Keratinocyte (primary cell): Measurements from ENCODE around the gene ARMH3. TPM values are rescaled to one million over a fixed set of nuclear protein-coding genes. Genes with fewer than 3 reads are reported as not detected.
A peak's percentile ranks its signal among the peaks of the same experiment; 100 is the strongest.

Source experiments
- DNase-seq: peaks from one replicate; pipeline ENCODE4 v3.0.0-alpha.2; 2011; ENCODE audit warnings: low read depth, missing footprints, low spot score
- FAIRE-seq: peaks from 2 replicates; lab custom pipeline; 2011; peaks lifted over from hg19 to GRCh38; lab: Jason Lieb, UNC
- H2AFZ ChIP-seq: 2 replicates; pipeline ENCODE4 v1.6.0; 2012; ENCODE audit warnings: low read length, control low read depth, inconsistent platforms; ENCODE audit not compliant: control insufficient read depth
- H3K27ac ChIP-seq: 2 replicates; pipeline ENCODE4 v1.5.1; 2011; ENCODE audit warnings: low read length; ENCODE audit not compliant: control insufficient read depth, insufficient read depth
- H3K27me3 ChIP-seq: 3 replicates; pipeline ENCODE4 v1.6.0; 2011; ENCODE audit warnings: low read length; ENCODE audit not compliant: control insufficient read depth, insufficient read depth; ENCODE audit errors: extremely low read depth
- H3K36me3 ChIP-seq, 2 experiments: 2 replicates in 1 of 2; 3 replicates in 1 of 2; pipeline ENCODE4 v1.5.1; 2011; ENCODE audit warnings: low read length in 2 of 2, mild to moderate bottlenecking in 1 of 2; ENCODE audit not compliant: control insufficient read depth in 2 of 2, insufficient read depth in 2 of 2; ENCODE audit errors: extremely low read depth in 1 of 2
- H3K4me1 ChIP-seq: 3 replicates; pipeline ENCODE4 v1.5.1; 2011; ENCODE audit warnings: low read length; ENCODE audit not compliant: control insufficient read depth, insufficient read depth; ENCODE audit errors: extremely low read depth
- H3K4me2 ChIP-seq: 3 replicates; pipeline ENCODE4 v1.6.0; 2011; ENCODE audit warnings: low read depth, low read length; ENCODE audit not compliant: control insufficient read depth, insufficient read depth; ENCODE audit errors: extremely low read depth
- H3K4me3 ChIP-seq, 3 experiments: fragments of 200-600 bp in 1 of 3; sonication (generic) in 1 of 3; 2 replicates in 2 of 3; 3 replicates in 1 of 3; pipeline ENCODE4 v1.5.1; 2011 to 2016; ENCODE audit warnings: low read length in 3 of 3, mild to moderate bottlenecking in 3 of 3, control low read depth in 2 of 3, inconsistent platforms in 1 of 3, low read depth in 1 of 3, mixed read lengths in 1 of 3, mixed run types in 1 of 3, moderate library complexity in 1 of 3; ENCODE audit not compliant: control insufficient read depth in 2 of 3, insufficient read depth in 2 of 3; ENCODE audit errors: extremely low read depth in 1 of 3
- H3K79me2 ChIP-seq: 2 replicates; pipeline ENCODE4 v1.6.0; 2012; ENCODE audit warnings: low read length; ENCODE audit not compliant: control insufficient read depth, insufficient read depth
- H3K9ac ChIP-seq: 3 replicates; pipeline ENCODE4 v1.6.0; 2011; ENCODE audit warnings: low read length; ENCODE audit not compliant: control insufficient read depth, insufficient read depth; ENCODE audit errors: extremely low read depth
- H3K9me1 ChIP-seq: 3 replicates; pipeline ENCODE4 v1.6.0; 2011; ENCODE audit warnings: low read length; ENCODE audit not compliant: control insufficient read depth, insufficient read depth; ENCODE audit errors: extremely low read depth
- H3K9me3 ChIP-seq: 2 replicates; pipeline ENCODE4 v1.5.1; 2012; ENCODE audit warnings: low read depth, low read length; ENCODE audit not compliant: control insufficient read depth
- H4K20me1 ChIP-seq: 3 replicates; pipeline ENCODE4 v1.6.0; 2011; ENCODE audit warnings: low read length; ENCODE audit not compliant: control insufficient read depth, insufficient read depth; ENCODE audit errors: extremely low read depth
- EZH2 ChIP-seq: IDR thresholded peaks from one replicate; pipeline ENCODE4 v1.6.1; 2012; ENCODE audit warnings: inconsistent platforms, mild to moderate bottlenecking, low read length, moderate library complexity
- dilution Hi-C: fragments of 300-500 bp; cut with MboI; formaldehyde crosslinking; loops from one replicate; pipeline ENCODE4 v1.7.0; 2020; ENCODE audit warnings: low sequenced_read_pairs; ENCODE audit not compliant: extremely low pct_ligation_motif_present
- polyA minus RNA-seq, 3 experiments: library from RNA; depleted of rRNA, polyadenylated mRNA; stranded (reverse); fragments of >200 nt; gene quantifications; 1 replicate in 1 of 3; 2 replicates in 1 of 3; 3 replicates in 1 of 3; pipeline ENCODE4 v1.2.3, GENCODE V29; 2011
- polyA plus RNA-seq, 5 experiments: library from polyadenylated mRNA; depleted of rRNA in 3 of 5; stranded (reverse) in 3 of 5; stranded (forward) in 1 of 5; unstranded in 1 of 5; fragments of >200 nt; gene quantifications; 1 replicate in 1 of 5; 2 replicates in 3 of 5; 3 replicates in 1 of 5; pipeline versions ENCODE4 v1.2.1 to v1.2.3, GENCODE V29; 2011 to 2012; ENCODE audit warnings: missing spikeins in 2 of 5, low read depth in 1 of 5, low replicate concordance in 1 of 5
- TF ChIP-seq, protein P1 (sequence below), 3 experiments: IDR thresholded peaks in 1 of 3; conservative IDR thresholded peaks in 1 of 3; optimal IDR thresholded peaks in 1 of 3; 2 replicates in 2 of 3; 3 replicates in 1 of 3; pipeline versions ENCODE3 to v1.5.1; 2011; ENCODE audit warnings: low read length in 3 of 3, mild to moderate bottlenecking in 3 of 3, moderate library complexity in 2 of 3, control low read depth in 1 of 3, inconsistent platforms in 1 of 3; ENCODE audit not compliant: insufficient read depth in 2 of 3; ENCODE audit errors: extremely low read depth in 1 of 3

ARMH3 gene, protein sequence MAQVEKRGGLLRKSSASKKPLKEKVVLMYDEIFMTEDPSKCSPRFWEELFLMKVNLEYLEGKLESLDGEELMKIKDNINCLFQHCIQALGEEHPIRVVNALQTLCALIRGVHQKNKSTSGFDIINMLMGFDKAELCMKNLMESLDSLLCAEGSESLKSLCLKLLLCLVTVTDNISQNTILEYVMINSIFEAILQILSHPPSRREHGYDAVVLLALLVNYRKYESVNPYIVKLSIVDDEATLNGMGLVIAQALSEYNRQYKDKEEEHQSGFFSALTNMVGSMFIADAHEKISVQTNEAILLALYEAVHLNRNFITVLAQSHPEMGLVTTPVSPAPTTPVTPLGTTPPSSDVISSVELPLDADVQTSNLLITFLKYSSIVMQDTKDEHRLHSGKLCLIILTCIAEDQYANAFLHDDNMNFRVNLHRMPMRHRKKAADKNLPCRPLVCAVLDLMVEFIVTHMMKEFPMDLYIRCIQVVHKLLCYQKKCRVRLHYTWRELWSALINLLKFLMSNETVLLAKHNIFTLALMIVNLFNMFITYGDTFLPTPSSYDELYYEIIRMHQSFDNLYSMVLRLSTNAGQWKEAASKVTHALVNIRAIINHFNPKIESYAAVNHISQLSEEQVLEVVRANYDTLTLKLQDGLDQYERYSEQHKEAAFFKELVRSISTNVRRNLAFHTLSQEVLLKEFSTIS
- polyA plus RNA-seq: 23.2 to 25.3 TPM (median 25.2 TPM) in 3 replicates
- polyA plus RNA-seq (2011; ENCODE audit: low read depth): 4.9 TPM
- polyA plus RNA-seq (2011; cell fraction: cytosol; rRNA removed): 17.5 and 23.4 TPM in 2 replicates
- 27.4 and 30.2 TPM in 2 replicates for polyA plus RNA-seq (2011; cell fraction: nucleus; rRNA removed)
- polyA plus RNA-seq (2012; ENCODE audit: low replicate concordance): 10.2 and 21.6 TPM in 2 replicates
- 18.3 to 33.2 TPM (median 22.1 TPM) in 3 replicates for polyA minus RNA-seq
- polyA minus RNA-seq (2011; cell fraction: cytosol; rRNA and poly(A)+ RNA removed): 10.9 TPM
- polyA minus RNA-seq (2011; cell fraction: nucleus; rRNA and poly(A)+ RNA removed): 19.7 and 37.6 TPM in 2 replicates

DNA sequence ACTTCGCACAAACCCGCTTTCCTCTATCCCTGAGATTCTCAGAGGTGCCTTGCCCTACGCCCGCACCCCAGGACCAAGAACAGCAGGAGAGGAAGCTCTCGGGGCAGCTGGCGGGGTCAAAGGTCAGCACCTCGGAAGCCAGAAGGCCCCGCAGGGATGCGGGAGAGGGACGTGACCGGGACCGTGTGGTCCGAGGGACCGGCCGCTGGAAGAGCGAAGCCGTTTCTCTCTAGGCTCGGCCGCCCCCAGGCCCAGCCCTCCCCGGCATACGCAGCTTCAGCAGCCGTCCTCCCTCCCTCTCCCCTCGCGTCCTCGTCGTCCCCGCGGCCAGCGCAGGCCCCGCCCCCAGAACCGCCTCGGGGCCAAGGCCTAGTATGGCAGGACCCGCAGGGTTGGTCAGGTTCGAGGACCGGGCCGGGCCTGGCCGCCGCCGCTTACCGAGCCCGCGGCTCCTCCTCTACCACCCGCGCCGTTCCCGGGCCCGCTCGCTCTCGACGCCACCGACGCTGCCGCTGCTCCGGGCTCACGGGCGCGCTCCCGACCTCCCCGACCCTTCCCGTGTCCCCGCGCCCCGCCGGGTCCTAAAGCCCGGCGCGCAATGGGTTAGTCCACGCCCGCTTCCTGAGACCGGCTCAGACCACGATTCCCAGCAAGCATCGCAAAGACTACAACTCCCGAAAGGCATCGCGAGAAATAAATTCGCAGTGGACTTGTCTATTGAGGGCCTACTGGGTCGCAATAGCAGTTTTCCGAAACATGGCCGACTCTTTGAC is at the start of gene ARMH3:
Gene ARMH3 (minus strand): TSS at position 527 of the 773 bp plus-strand sequence. CDS start 16,059 bp downstream, outside the sequence.
- DNase-seq: peak; percentile 78
- Histone ChIP-seq H3K9me3 (no peaks in the 10 kb centered on the region), H2AFZ (peak within 1 kb of the TSS; percentile 93), H3K27me3 (no peaks in the 10 kb centered on the region), H3K36me3 (no peaks in the 10 kb centered on the region), H3K4me1 (peaks cover 12% of the 10 kb centered on the region), H3K9me1 (no peaks in the 10 kb centered on the region), H4K20me1 (no peaks in the 10 kb centered on the region), H3K9ac (peak within 1 kb of the TSS; percentile 83), H3K4me2 (peak within 1 kb of the TSS; percentile 95), H3K27ac (peak within 1 kb of the TSS; percentile 82), H3K4me3 (peak within 1 kb of the TSS; percentile 92 to 96 (median 94)), H3K79me2 (peaks cover 45% of the 10 kb centered on the region)
- dilution Hi-C loops: no loop called here
- TF ChIP-seq EZH2: no peak
- TF ChIP-seq, protein P1, sequence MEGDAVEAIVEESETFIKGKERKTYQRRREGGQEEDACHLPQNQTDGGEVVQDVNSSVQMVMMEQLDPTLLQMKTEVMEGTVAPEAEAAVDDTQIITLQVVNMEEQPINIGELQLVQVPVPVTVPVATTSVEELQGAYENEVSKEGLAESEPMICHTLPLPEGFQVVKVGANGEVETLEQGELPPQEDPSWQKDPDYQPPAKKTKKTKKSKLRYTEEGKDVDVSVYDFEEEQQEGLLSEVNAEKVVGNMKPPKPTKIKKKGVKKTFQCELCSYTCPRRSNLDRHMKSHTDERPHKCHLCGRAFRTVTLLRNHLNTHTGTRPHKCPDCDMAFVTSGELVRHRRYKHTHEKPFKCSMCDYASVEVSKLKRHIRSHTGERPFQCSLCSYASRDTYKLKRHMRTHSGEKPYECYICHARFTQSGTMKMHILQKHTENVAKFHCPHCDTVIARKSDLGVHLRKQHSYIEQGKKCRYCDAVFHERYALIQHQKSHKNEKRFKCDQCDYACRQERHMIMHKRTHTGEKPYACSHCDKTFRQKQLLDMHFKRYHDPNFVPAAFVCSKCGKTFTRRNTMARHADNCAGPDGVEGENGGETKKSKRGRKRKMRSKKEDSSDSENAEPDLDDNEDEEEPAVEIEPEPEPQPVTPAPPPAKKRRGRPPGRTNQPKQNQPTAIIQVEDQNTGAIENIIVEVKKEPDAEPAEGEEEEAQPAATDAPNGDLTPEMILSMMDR (optimal IDR thresholded peaks at IDR 0.05 in 1 of 3, IDR thresholded peaks at IDR 0.05 in 1 of 3, conservative IDR thresholded peaks at IDR 0.05 in 1 of 3; ENCODE audit: extremely low read depth in 1 of 3, insufficient read depth in 2 of 3, low read length in 3 of 3): no peak
- FAIRE-seq: peak; percentile 85

DNA sequence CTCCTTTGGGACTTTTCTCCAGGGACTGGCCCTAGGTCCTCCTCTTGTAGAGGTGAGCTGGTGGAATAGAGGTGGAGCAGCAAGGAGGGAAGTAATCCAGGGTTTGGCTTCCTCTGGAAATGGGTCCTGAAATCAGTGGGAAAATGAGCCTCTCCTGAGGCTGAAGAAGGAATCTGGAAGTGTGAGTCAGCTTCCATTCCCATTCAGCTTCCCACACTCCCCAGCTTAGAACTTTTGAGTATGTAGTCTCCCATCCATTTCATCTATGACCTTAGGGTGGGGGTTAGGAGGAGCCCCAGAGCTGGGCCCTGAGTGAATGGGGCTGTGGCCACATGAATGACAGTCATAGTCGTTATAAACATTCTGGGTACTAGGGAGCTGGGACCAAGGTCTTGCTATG is 46.4 kb upstream of the ARMH3 start:
- Histone ChIP-seq H3K9me3 (no peaks in the 10 kb centered on the region), H3K9ac (no peak overlapping the region), H3K4me3 (no peak overlapping the region), H3K4me2 (no peak overlapping the region), H3K27me3 (no peaks in the 10 kb centered on the region), H3K27ac (no peak overlapping the region), H3K9me1 (no peaks in the 10 kb centered on the region), H4K20me1 (no peaks in the 10 kb centered on the region), H2AFZ (no peak overlapping the region), H3K36me3 (peaks cover 14 to 26% of the 10 kb centered on the region in 2 experiments), H3K4me1 (no peaks in the 10 kb centered on the region), H3K79me2 (no peaks in the 10 kb centered on the region)
- TF ChIP-seq, protein P1 (optimal IDR thresholded peaks at IDR 0.05 in 1 of 3, IDR thresholded peaks at IDR 0.05 in 1 of 3, conservative IDR thresholded peaks at IDR 0.05 in 1 of 3; ENCODE audit: extremely low read depth in 1 of 3, insufficient read depth in 2 of 3, low read length in 3 of 3): no peak
- no peak for TF ChIP-seq EZH2
- dilution Hi-C loops: no loop called here
- DNase-seq: no peak
- FAIRE-seq: no peak
